GM19193 (cell line): ENCODE data around the gene FAM186B.
"Not testable (repeated sequence)": the region's sequence is repeated elsewhere in the genome, so short reads cannot be mapped to it uniquely, and the experiment has no call there.

Experiments
- POLR2A ChIP-seq: IDR thresholded peaks from 4 replicates; pipeline ENCODE4 v1.6.1; 2011; ENCODE audit not compliant: insufficient read depth, insufficient read length; ENCODE audit errors: extremely low read depth

The FAM186B gene

GRCh38 chr12:49605539-49605938 lies at the start of gene FAM186B:
Gene FAM186B, minus strand, starts transcription at chr12:49605639. Its CDS starts 162 bp downstream, at chr12:49605477.
- not testable (repeated sequence) for TF ChIP-seq POLR2A

DNA sequence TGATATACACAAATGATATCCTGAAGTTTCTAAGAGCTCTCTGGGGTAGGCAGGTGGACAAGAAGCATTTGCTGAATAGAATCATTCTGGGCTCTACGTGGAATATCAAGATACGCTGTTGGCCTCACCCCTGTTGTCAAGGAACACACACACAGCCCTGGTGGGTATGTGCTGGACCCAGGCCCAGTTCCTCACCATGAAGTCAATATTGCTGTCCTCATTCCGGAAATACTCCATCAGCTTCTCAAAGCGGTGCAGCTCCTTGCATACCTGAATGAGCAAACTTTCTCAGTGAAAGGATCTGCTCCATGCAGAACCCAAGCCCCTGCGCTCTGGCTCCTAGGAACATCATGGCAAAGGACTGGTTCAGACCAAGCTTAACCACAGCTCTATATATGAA lies 49.3 kb upstream of the FAM186B start:
- no peak for TF ChIP-seq POLR2A

DNA sequence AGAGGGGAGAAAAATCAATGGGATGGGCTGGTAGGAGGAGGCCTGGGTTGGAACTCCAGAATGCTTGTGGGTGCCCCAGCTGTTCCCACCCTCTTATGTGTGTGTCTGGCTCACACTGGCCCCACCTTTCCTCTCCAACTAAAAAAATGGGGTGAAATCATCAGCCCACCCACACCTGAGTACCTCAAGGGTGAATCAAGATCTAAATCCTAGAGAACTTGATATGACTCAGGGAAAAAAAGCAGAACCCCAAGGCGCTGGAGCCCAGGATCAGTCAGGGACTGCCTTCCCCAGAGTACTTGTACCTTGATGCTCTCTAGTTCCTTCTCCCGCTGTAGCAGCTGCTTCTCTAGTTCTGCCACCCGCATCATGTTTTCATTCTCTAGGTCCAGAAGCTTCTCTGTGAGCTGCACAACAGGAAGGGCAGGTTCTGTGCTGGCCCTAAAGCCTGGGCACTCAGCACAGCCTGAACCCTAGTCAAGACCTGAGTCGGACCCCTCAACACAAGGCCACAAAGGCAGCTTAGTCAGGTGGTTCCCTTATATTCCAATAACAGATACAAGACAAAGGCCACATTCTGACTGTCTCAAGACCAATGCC lies 47.6 kb upstream of the FAM186B start:
- TF ChIP-seq POLR2A, result no peak

GRCh38 chr12:49651855-49652254 lies 46.4 kb upstream of the FAM186B start:
- no peak for TF ChIP-seq POLR2A

GRCh38 chr12:49649892-49650291 lies 44.5 kb upstream of the FAM186B start:
- TF ChIP-seq POLR2A, result no peak

- no peak for TF ChIP-seq POLR2A
Observed at GRCh38 chr12:49649445-49649844, 44.0 kb upstream of the FAM186B start.

- no peak for TF ChIP-seq POLR2A
Observed at GRCh38 chr12:49648712-49649003, 43.2 kb upstream of the FAM186B start.

GRCh38 chr12:49647827-49648711 lies 42.6 kb upstream of the FAM186B start:
- TF ChIP-seq POLR2A, result no peak

- TF ChIP-seq POLR2A, result no peak
Observed at GRCh38 chr12:49646871-49647654, 41.6 kb upstream of the FAM186B start.

DNA sequence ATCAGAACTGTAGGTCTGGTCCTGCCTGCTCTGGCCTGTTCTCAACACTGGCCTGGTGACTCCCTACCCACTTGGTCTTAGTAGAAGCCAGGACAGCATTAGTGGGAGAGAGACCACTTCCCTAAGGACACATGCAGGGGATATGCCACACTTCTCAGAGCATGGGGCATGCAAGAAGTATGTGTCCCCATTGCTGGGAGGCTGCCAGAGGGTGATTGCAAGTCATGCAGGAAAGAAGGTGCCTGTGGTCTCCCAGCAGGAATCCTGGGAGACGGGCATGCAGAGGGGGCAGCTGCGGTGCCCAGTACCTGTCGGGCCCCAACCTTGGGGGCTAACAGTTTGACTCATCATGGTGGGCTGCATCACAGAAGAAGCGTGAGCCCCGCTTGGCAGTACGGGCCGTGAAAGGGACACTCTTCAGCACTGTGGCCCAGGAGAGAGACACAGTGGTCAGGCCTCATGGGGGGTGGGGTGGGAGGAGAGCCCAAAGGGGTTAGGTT lies 40.9 kb upstream of the FAM186B start:
- no peak for TF ChIP-seq POLR2A

DNA sequence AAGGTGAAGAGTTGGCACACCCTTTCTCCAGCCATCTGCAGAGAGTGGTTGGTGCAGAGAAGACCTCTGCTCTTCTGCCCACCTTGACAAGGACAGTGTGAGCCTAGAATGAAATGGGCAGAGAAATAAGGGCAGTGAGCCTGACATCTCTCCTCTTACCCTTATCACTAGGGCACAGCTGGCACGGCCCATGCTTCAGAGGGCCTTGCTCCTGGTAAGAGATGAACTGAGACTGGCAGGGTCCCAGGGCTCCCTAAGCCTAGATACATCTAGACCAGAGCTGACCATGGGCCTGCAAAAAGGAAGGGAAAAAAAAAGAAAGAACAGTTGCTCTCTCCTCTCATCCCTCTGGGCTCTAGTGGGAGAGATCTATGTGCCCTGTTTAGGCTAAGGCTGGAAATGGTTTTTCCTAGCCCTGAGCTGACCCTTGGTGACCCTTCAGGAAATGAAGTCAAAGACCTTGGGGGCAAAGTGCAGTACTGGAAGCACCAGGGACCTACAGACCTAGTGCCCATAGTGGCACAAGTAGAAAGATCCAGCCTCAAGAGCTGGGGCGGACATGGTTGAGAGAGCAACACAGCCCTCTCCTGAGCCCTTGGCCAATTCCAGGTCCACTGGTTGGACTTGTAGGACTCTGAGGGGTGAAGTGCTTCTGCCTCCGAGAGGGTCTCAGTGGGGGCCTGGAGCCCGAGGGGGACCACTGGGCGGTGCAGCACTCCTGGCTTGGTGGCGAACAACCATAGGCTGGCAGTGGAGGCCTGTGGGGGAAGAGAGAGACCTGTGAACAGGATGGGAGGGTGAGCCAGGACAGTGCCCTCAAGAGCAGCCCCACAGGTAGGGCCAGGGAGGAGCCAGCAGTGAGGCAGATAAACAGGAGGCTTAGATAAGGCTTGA lies 40.0 kb upstream of the FAM186B start:
- no peak for TF ChIP-seq POLR2A

DNA sequence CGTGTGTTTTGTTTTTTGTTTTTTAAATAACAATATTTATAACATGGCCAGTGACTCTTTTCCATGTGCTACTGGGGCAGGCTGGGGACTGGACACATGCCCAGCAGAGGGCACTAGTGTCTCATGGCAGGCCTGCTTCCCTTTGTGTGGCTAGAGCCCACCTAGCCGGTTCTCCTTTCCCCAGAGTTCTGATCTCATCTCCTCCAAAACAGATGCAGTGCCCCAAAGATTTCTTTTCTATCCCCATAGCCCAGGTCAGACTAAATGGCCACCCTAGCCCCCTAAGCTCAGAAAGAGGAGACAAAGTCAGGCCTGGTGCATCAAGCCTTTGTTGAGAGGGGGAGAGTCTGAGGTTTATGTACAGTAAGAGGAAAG lies 39.2 kb upstream of the FAM186B start:
- TF ChIP-seq POLR2A, result no peak

DNA sequence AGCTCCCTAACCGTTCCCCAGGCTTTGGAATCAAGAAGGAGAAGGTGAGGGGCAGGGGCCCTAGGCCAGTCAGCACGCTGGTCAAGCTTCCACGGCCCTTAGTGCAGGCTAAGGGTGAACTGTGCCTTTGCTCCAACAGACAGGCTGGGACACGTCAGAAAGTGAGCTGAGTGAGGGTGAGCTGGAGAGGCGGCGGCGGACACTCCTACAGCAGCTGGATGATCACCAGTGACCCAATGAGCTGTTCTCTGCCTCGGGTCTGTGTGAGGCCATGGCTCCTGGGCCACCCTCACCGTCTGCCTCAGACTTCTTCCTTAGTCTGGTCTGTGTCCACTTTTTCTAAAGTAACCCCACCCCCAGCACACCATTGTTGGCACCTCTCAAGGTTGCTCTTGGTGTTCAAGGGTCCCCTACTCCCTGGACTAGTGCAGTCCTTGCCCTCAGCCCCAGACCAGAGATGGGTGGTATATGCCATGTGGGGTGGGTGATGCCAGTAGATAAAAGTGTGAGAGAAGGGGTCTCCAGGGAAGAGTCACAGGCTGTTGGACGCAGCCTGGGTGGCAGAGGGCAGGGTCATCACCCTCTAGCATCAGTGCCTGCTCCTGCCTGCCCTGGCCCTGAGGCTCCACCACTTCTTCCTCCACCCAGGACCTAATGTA lies 38.7 kb upstream of the FAM186B start:
- TF ChIP-seq POLR2A, result no peak

DNA sequence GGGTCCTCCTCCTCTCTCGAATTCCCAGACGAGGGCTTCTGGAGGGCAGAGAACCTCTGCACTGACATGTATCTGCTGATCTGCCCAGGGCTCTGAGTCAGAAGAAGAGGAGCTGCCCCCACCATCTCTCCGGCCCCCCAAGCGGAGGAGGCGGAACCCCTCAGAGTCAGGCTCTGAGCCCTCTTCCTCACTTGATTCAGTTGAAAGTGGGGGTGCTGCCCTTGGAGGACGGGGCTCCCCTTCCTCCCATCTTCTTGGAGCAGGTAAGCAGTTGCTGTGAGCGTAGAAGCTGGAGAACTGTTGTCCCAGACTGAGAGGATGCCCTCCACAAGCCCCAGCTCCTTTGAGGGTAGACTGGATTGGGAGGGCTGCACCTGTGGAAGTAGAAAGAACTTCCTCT lies 37.7 kb upstream of the FAM186B start:
- TF ChIP-seq POLR2A, result no peak
